Suprapubic skin (tissue), 4 donors: ENCODE results near the gene RIOK1. TPM values are rescaled to one million over a fixed set of nuclear protein-coding genes. Genes with fewer than 3 reads are reported as not detected.

Experiments
- DNase-seq, 2 donors: peaks; one replicate each; pipeline ENCODE4 v3.0.0-alpha.2; 2019; ENCODE audit warnings: low spot score in 2 of 2
- H3K27ac ChIP-seq: fragments of 200-600 bp; sonication (generic); one replicate; pipeline ENCODE4 v1.5.1; 2019
- H3K27me3 ChIP-seq: fragments of 200-600 bp; sonication (generic); one replicate; pipeline ENCODE4 v1.5.1; 2019
- H3K36me3 ChIP-seq: fragments of 200-600 bp; sonication (generic); one replicate; pipeline ENCODE4 v1.5.1; 2019
- H3K4me1 ChIP-seq: fragments of 200-600 bp; sonication (generic); one replicate; pipeline ENCODE4 v1.5.1; 2019
- H3K4me3 ChIP-seq: fragments of 200-600 bp; sonication (generic); one replicate; pipeline ENCODE4 v1.5.1; 2019; ENCODE audit warnings: mild to moderate bottlenecking
- H3K9me3 ChIP-seq: fragments of 200-600 bp; sonication (generic); one replicate; pipeline ENCODE4 v1.5.1; 2019
- CTCF ChIP-seq, 2 donors: fragments of 200-600 bp in 1 of 2; fragments of 450-650 bp in 1 of 2; sonication (generic) in 1 of 2; IDR thresholded peaks; one replicate each; pipeline ENCODE4 v1.5.1; 2016 to 2019; ENCODE audit warnings: antibody characterized with exemption in 2 of 2, mild to moderate bottlenecking in 1 of 2, moderate library complexity in 1 of 2
- EP300 ChIP-seq: sonication (generic); formaldehyde crosslinking; IDR thresholded peaks from one replicate; pipeline ENCODE4 v1.6.1; 2017; ENCODE audit warnings: antibody characterized with exemption
- POLR2A ChIP-seq, 2 donors: fragments of 450-650 bp; IDR thresholded peaks; one replicate each; pipeline ENCODE4 v1.6.1; 2017; ENCODE audit warnings: antibody characterized with exemption in 2 of 2, mild to moderate bottlenecking in 2 of 2, moderate library complexity in 2 of 2
- POLR2AphosphoS5 ChIP-seq, 3 donors: sonication (generic); formaldehyde crosslinking; IDR thresholded peaks; one replicate each; pipeline ENCODE4 v1.6.1; 2017; ENCODE audit warnings: antibody characterized with exemption in 3 of 3
- WGBS: methylation state at CpG from one replicate; pipeline ENCODE4 v1.1.5; 2018; 5-methylcytosine and 5-hydroxymethylcytosine counted together
- total RNA-seq, 4 donors: library from RNA; depleted of rRNA; stranded (reverse); fragments of >200 nt; gene quantifications; one replicate each; pipeline ENCODE4 v1.1.0, GENCODE V29; 2016

The RIOK1 gene
- total RNA-seq, 4 donors from 2014 or later = 18.6 to 24.6 (median 22.7) TPM

GRCh38 chr6:7389162-7389450 is 502 bp upstream of the RIOK1 start:
- Histone ChIP-seq H3K9me3 (no peaks in the 10 kb centered on the region), H3K27ac (peak overlapping the region; percentile 83), H3K4me1 (peaks cover 31% of the 10 kb centered on the region), H3K27me3 (no peaks in the 10 kb centered on the region), H3K36me3 (peaks cover 4% of the 10 kb centered on the region), H3K4me3 (peak overlapping the region; percentile 77)
- WGBS = 0% methylated on average over 6 of the region's 11 CpGs
- no peak for DNase-seq
- TF ChIP-seq CTCF (IDR thresholded peaks at IDR 0.05) (no peak), EP300 (no peak), POLR2A (IDR thresholded peaks at IDR 0.05) (no peak), POLR2AphosphoS5 (IDR thresholded peaks at IDR 0.05) (no peak)

- 2% methylated on average over 14 of the region's 14 CpGs for WGBS
- no peak for DNase-seq
- TF ChIP-seq EP300 (no peak), CTCF (IDR thresholded peaks at IDR 0.05) (no peak), POLR2AphosphoS5 (IDR thresholded peaks at IDR 0.05) (no peak), POLR2A (IDR thresholded peaks at IDR 0.05) (no peak)
- no peaks in the 10 kb centered on the region for H3K27me3 ChIP-seq
- peaks cover 31% of the 10 kb centered on the region for H3K4me1 ChIP-seq
- H3K27ac ChIP-seq = peak overlapping the region; percentile 83
- H3K4me3 ChIP-seq = peak overlapping the region; percentile 77
- no peaks in the 10 kb centered on the region for H3K9me3 ChIP-seq
- H3K36me3 ChIP-seq = peaks cover 7% of the 10 kb centered on the region
Measured at GRCh38 chr6:7390226-7390878, 744 bp downstream of the RIOK1 start.

- Histone ChIP-seq H3K4me3 (peak overlapping the region; percentile 77), H3K27ac (no peak overlapping the region), H3K4me1 (peaks cover 31% of the 10 kb centered on the region), H3K27me3 (no peaks in the 10 kb centered on the region), H3K36me3 (peaks cover 15% of the 10 kb centered on the region), H3K9me3 (no peaks in the 10 kb centered on the region)
- DNase-seq = no peak
- 81% methylated on average over 4 of the region's 4 CpGs for WGBS
- TF ChIP-seq EP300 (no peak), CTCF (IDR thresholded peaks at IDR 0.05) (no peak), POLR2A (IDR thresholded peaks at IDR 0.05) (no peak), POLR2AphosphoS5 (IDR thresholded peaks at IDR 0.05) (no peak)
Measured at GRCh38 chr6:7391151-7391550, 1.5 kb downstream of the RIOK1 start.

GRCh38 chr6:7392402-7392801 is 2.8 kb downstream of the RIOK1 start:
- Histone ChIP-seq H3K9me3 (no peaks in the 10 kb centered on the region), H3K27me3 (no peaks in the 10 kb centered on the region), H3K4me3 (no peak overlapping the region), H3K27ac (no peak overlapping the region), H3K36me3 (peaks cover 25% of the 10 kb centered on the region), H3K4me1 (peaks cover 31% of the 10 kb centered on the region)
- WGBS = 84% methylated on average over 6 of the region's 6 CpGs
- TF ChIP-seq POLR2AphosphoS5 (IDR thresholded peaks at IDR 0.05) (no peak), EP300 (no peak)
- DNase-seq = no peak

- Histone ChIP-seq H3K9me3 (no peaks in the 10 kb centered on the region), H3K27ac (no peak overlapping the region), H3K4me1 (no peaks in the 10 kb centered on the region), H3K4me3 (no peak overlapping the region), H3K36me3 (peaks cover 79% of the 10 kb centered on the region), H3K27me3 (no peaks in the 10 kb centered on the region)
- TF ChIP-seq POLR2A (IDR thresholded peaks at IDR 0.05) = no peak
- no peak for TF ChIP-seq CTCF (IDR thresholded peaks at IDR 0.05)
- 88% methylated on average over 3 of the region's 3 CpGs for WGBS
- no peak for DNase-seq
Measured at GRCh38 chr6:7401075-7401474, 11.5 kb downstream of the RIOK1 start.

- DNase-seq = no peak
- WGBS = 87% methylated on average over 1 of the region's 1 CpG
- Histone ChIP-seq H3K36me3 (peaks cover 82% of the 10 kb centered on the region), H3K27me3 (no peaks in the 10 kb centered on the region), H3K27ac (no peak overlapping the region), H3K4me1 (no peaks in the 10 kb centered on the region), H3K9me3 (no peaks in the 10 kb centered on the region), H3K4me3 (no peak overlapping the region)
- no peak for TF ChIP-seq EP300
- no peak for TF ChIP-seq POLR2AphosphoS5 (IDR thresholded peaks at IDR 0.05)
- TF ChIP-seq POLR2A (IDR thresholded peaks at IDR 0.05) = no peak
- TF ChIP-seq CTCF (IDR thresholded peaks at IDR 0.05) = no peak
Measured at GRCh38 chr6:7402716-7403115, 13.1 kb downstream of the RIOK1 start.
